Left lung (tissue), 10 donors: ENCODE results near the gene ATP2C1. TPM values are rescaled to one million over a fixed set of nuclear protein-coding genes. Genes with fewer than 3 reads are reported as not detected.

Source experiments
- ATAC-seq: fragments of 200-7000 bp; cut with Tn5 transposase; one replicate; pipeline ENCODE4 v1.9.1; 2020; ENCODE audit warnings: moderate library complexity
- DNase-seq, 4 donors: peaks; one replicate each; pipeline ENCODE4 v3.0.0-alpha.2; 2013 to 2020
- H3K27ac ChIP-seq, 2 donors: fragments of 200-600 bp; sonication (generic) in 1 of 2; one replicate each; pipeline versions ENCODE4 v1.5.0 to v1.8.0; 2020 to 2021
- H3K27me3 ChIP-seq, 2 donors: fragments of 200-600 bp; sonication (generic) in 1 of 2; one replicate each; pipeline versions ENCODE4 v1.5.0 to v1.8.0; 2020 to 2021
- H3K36me3 ChIP-seq, 2 donors: fragments of 200-600 bp; sonication (generic) in 1 of 2; one replicate each; pipeline versions ENCODE4 v1.5.0 to v1.8.0; 2020 to 2021
- H3K4me1 ChIP-seq, 2 donors: fragments of 200-600 bp; one replicate each; pipeline ENCODE4 v1.8.0; 2021
- H3K4me3 ChIP-seq, 2 donors: fragments of 200-600 bp; sonication (generic) in 1 of 2; one replicate each; pipeline versions ENCODE4 v1.5.0 to v1.8.0; 2020 to 2021; ENCODE audit warnings: mild to moderate bottlenecking in 1 of 2
- H3K9me3 ChIP-seq, 2 donors: fragments of 200-600 bp; sonication (generic) in 1 of 2; one replicate each; pipeline versions ENCODE4 v1.5.0 to v1.8.0; 2020 to 2021
- CTCF ChIP-seq, 2 donors: fragments of 200-600 bp; sonication (generic) in 1 of 2; IDR thresholded peaks; one replicate each; pipeline versions ENCODE4 v1.5.0 to v1.8.0; 2021; ENCODE audit warnings: antibody characterized with exemption in 2 of 2
- intact Hi-C, 2 donors: fragments of 100-400 bp; cut with DNase I; formaldehyde crosslinking; loops; one replicate each; pipeline versions ENCODE4 v1.11.2 to v1.14.2; 2022
- polyA plus RNA-seq, 6 donors: library from polyadenylated mRNA; unstranded; fragments of 120-200 nt; gene quantifications; one replicate each; pipeline ENCODE4 v1.2.1, GENCODE V29; 2013; ENCODE audit not compliant: insufficient read length in 6 of 6
- total RNA-seq, 2 donors: library from RNA; stranded (reverse); fragmentation: NEBNext Ultra II Directional; extraction: Animal tissue kit (Norgen Biotek cat#: 25700); gene quantifications; one replicate each; pipeline ENCODE4 v1.2.1, GENCODE V29; 2021
- donor health status: DM: no; HTN: yes; CAD: no.
- donor health status: DM: no; HTN: no; CAD: no.

ATP2C1 gene
- total and polyA plus RNA-seq, 8 donors = 113 to 161 (median 130) TPM

GRCh38 chr3:130973406-130973805 lies 79.5 kb downstream of the ATP2C1 start:
- ATAC-seq (no peak), DNase-seq (no peak)
- peaks cover 0 to 66% of the 10 kb centered on the region in 2 donors for H3K36me3 ChIP-seq
- H3K27ac ChIP-seq = no peak overlapping the region
- intact Hi-C loops = no loop called here
- TF ChIP-seq CTCF (IDR thresholded peaks at IDR 0.05) = no peak
- H3K27me3 ChIP-seq = no peaks in the 10 kb centered on the region
- H3K9me3 ChIP-seq = no peaks in the 10 kb centered on the region
- H3K4me1 ChIP-seq = no peaks in the 10 kb centered on the region
- no peak overlapping the region for H3K4me3 ChIP-seq

GRCh38 chr3:130974201-130974600 lies 80.3 kb downstream of the ATP2C1 start:
- intact Hi-C loops = no loop called here
- no peak overlapping the region for H3K4me3 ChIP-seq
- ATAC-seq (no peak), DNase-seq (no peak)
- H3K4me1 ChIP-seq = no peaks in the 10 kb centered on the region
- H3K36me3 ChIP-seq = peaks cover 0 to 58% of the 10 kb centered on the region in 2 donors
- H3K9me3 ChIP-seq = no peaks in the 10 kb centered on the region
- no peak overlapping the region for H3K27ac ChIP-seq
- no peak for TF ChIP-seq CTCF (IDR thresholded peaks at IDR 0.05)
- no peaks in the 10 kb centered on the region for H3K27me3 ChIP-seq

- intact Hi-C loops = no loop called here
- H3K4me1 ChIP-seq = no peaks in the 10 kb centered on the region
- H3K9me3 ChIP-seq = no peaks in the 10 kb centered on the region
- ATAC-seq (no peak), DNase-seq (no peak)
- no peak overlapping the region for H3K27ac ChIP-seq
- no peak for TF ChIP-seq CTCF (IDR thresholded peaks at IDR 0.05)
- H3K4me3 ChIP-seq = no peak overlapping the region
- peaks cover 0 to 53% of the 10 kb centered on the region in 2 donors for H3K36me3 ChIP-seq
- H3K27me3 ChIP-seq = no peaks in the 10 kb centered on the region
Observed at GRCh38 chr3:130975251-130975650, 81.4 kb downstream of the ATP2C1 start.

- Histone ChIP-seq H3K9me3 (no peaks in the 10 kb centered on the region), H3K27me3 (no peaks in the 10 kb centered on the region), H3K4me1 (no peaks in the 10 kb centered on the region), H3K4me3 (no peak overlapping the region), H3K27ac (no peak overlapping the region), H3K36me3 (peaks cover 0 to 43% of the 10 kb centered on the region in 2 donors)
- TF ChIP-seq CTCF (IDR thresholded peaks at IDR 0.05) = no peak
- DNase-seq (no peak), ATAC-seq (no peak)
- intact Hi-C loops = no loop called here
Observed at GRCh38 chr3:130976706-130977105, 82.8 kb downstream of the ATP2C1 start.

- no peaks in the 10 kb centered on the region for H3K9me3 ChIP-seq
- ATAC-seq = no peak
Observed at GRCh38 chr3:130979117-130979516, 85.2 kb downstream of the ATP2C1 start.

More at GRCh38 chr3:130979117-130979516, 85.2 kb downstream of the ATP2C1 start:
- H3K4me1 ChIP-seq = no peaks in the 10 kb centered on the region
- TF ChIP-seq CTCF (IDR thresholded peaks at IDR 0.05) = no peak
- no peak overlapping the region for H3K27ac ChIP-seq
- intact Hi-C loops = no loop called here
- peaks cover 0 to 31% of the 10 kb centered on the region in 2 donors for H3K36me3 ChIP-seq
- DNase-seq = no peak
- no peak overlapping the region for H3K4me3 ChIP-seq
- no peaks in the 10 kb centered on the region for H3K27me3 ChIP-seq
